Prostate gland (tissue), 2 donors: ENCODE results near the gene OS9. TPM values are rescaled to one million over a fixed set of nuclear protein-coding genes. Genes with fewer than 3 reads are reported as not detected.

Source experiments
- DNase-seq: peaks from one replicate; pipeline ENCODE4 v3.0.0-alpha.2; 2019; ENCODE audit warnings: low spot score
- H3K27ac ChIP-seq, 2 donors: fragments of 200-600 bp; sonication (generic); 2 replicates each; pipeline ENCODE4 v1.5.1; 2017 to 2019
- H3K27me3 ChIP-seq: fragments of 200-600 bp; sonication (generic); replicated peaks from 2 replicates; pipeline ENCODE4 v1.5.1; 2019; ENCODE audit not compliant: insufficient read depth
- H3K36me3 ChIP-seq, 2 donors: fragments of 200-600 bp; sonication (generic); 1 replicate in 1 of 2; 2 replicates in 1 of 2; pipeline versions ENCODE4 v1.5.1 to v1.8.1; 2017 to 2019
- H3K4me1 ChIP-seq: fragments of 200-600 bp; sonication (generic); replicated peaks from 2 replicates; pipeline ENCODE4 v1.5.1; 2019
- H3K4me3 ChIP-seq, 2 donors: fragments of 200-600 bp; sonication (generic); 2 replicates each; pipeline ENCODE4 v1.5.1; 2017 to 2019
- H3K9me3 ChIP-seq: fragments of 200-600 bp; sonication (generic); 2 replicates; pipeline ENCODE4 v1.5.1; 2017
- CTCF ChIP-seq, 4 experiments: fragments of 200-600 bp in 2 of 4; fragments of 450-650 bp in 2 of 4; sonication (generic) in 2 of 4; IDR thresholded peaks; 1 replicate in 3 of 4; 2 replicates in 1 of 4; pipeline ENCODE4 v1.5.1; 2016 to 2019; ENCODE audit warnings: antibody characterized with exemption in 4 of 4, mild to moderate bottlenecking in 2 of 4, moderate library complexity in 2 of 4
- POLR2A ChIP-seq: fragments of 450-650 bp; IDR thresholded peaks from one replicate; pipeline ENCODE4 v1.6.1; 2016; ENCODE audit warnings: antibody characterized with exemption, mild to moderate bottlenecking
- POLR2AphosphoS5 ChIP-seq: sonication (generic); formaldehyde crosslinking; IDR thresholded peaks from one replicate; pipeline ENCODE4 v1.6.1; 2017; ENCODE audit warnings: antibody characterized with exemption
- WGBS: methylation state at CpG from one replicate; pipeline ENCODE4 v1.1.5; 2018; 5-methylcytosine and 5-hydroxymethylcytosine counted together
- intact Hi-C: fragments of 100-400 bp; cut with DNase I; formaldehyde crosslinking; loops from one replicate; pipeline ENCODE4 v1.14.2; 2022
- total RNA-seq, 2 donors: library from RNA; depleted of rRNA; stranded (reverse); fragments of >200 nt; gene quantifications; one replicate each; pipeline ENCODE4 v1.1.0, GENCODE V29; 2016

The OS9 gene
- total RNA-seq, 2 donors from 2014 or later, result 210 to 321 TPM

DNA sequence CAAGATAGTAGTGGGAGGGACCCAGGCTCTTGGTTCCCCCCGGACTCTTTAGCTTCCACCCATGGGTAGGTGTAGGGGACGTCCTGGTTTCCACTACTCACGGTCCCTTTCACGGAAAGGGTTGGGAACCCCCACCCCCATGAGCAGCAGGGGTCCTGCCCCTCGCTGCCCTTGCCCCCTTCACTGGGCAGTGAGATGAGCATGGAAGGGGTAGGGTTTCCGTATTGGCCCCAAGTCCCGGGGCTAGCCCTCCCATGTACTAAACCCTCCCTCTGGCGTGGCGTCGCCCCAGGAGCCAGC, 31.9 kb downstream of the OS9 start:
- no peak for DNase-seq
- 0% methylated on average over 8 of the region's 10 CpGs for WGBS
- Histone ChIP-seq H3K27me3 (no peaks in the 10 kb centered on the region), H3K27ac (peak overlapping the region in 1 of 2 donors; percentile 32), H3K4me1 (no peaks in the 10 kb centered on the region), H3K9me3 (no peaks in the 10 kb centered on the region), H3K4me3 (peak overlapping the region; percentile 42 to 51), H3K36me3 (peaks cover 0 to 6% of the 10 kb centered on the region in 2 donors)
- TF ChIP-seq POLR2AphosphoS5 (no peak), CTCF (IDR thresholded peaks at IDR 0.05) (no peak), POLR2A (no peak)
- intact Hi-C loops, result no loop called here

GRCh38 chr12:57726151-57726883, 32.4 kb downstream of the OS9 start:
- Histone ChIP-seq H3K4me3 (peak overlapping the region; percentile 42 to 51), H3K27me3 (no peaks in the 10 kb centered on the region), H3K4me1 (no peaks in the 10 kb centered on the region), H3K36me3 (peaks cover 0 to under 1% of the 10 kb centered on the region in 2 donors), H3K9me3 (no peaks in the 10 kb centered on the region), H3K27ac (peak overlapping the region; percentile 32 to 51)
- TF ChIP-seq POLR2A (no peak), CTCF (IDR thresholded peaks at IDR 0.05) (peak; percentile 24 to 72 (median 56)), POLR2AphosphoS5 (no peak)
- intact Hi-C loops, result no loop called here
- 13% methylated on average over 53 of the region's 79 CpGs for WGBS
- peak; percentile 73 for DNase-seq

GRCh38 chr12:57726884-57727757, 33.2 kb downstream of the OS9 start:
- H3K27me3 ChIP-seq, result no peaks in the 10 kb centered on the region
- WGBS, result 25% methylated on average over 72 of the region's 76 CpGs
- no peak for DNase-seq
- H3K9me3 ChIP-seq, result no peaks in the 10 kb centered on the region
- H3K4me3 ChIP-seq, result peak overlapping the region; percentile 42 to 51
- H3K27ac ChIP-seq, result peak overlapping the region; percentile 32 to 51
- no peaks in the 10 kb centered on the region for H3K36me3 ChIP-seq
- intact Hi-C loops, result no loop called here
- H3K4me1 ChIP-seq, result no peaks in the 10 kb centered on the region
- TF ChIP-seq POLR2AphosphoS5, result no peak
- peak in 2 of 4 experiments; percentile 44 to 45 for TF ChIP-seq CTCF (IDR thresholded peaks at IDR 0.05)

- Histone ChIP-seq H3K36me3 (no peaks in the 10 kb centered on the region), H3K9me3 (no peaks in the 10 kb centered on the region), H3K4me3 (no peak overlapping the region), H3K27ac (no peak overlapping the region), H3K27me3 (no peaks in the 10 kb centered on the region), H3K4me1 (no peaks in the 10 kb centered on the region)
- no peak for DNase-seq
- intact Hi-C loops, result no loop called here
- TF ChIP-seq POLR2A (no peak), CTCF (IDR thresholded peaks at IDR 0.05) (no peak), POLR2AphosphoS5 (no peak)
- 49% methylated on average over 21 of the region's 21 CpGs for WGBS
Observed at GRCh38 chr12:57727758-57728395, 33.9 kb downstream of the OS9 start.
